ENCODE data around the gene MRPL12. TPM values are rescaled to one million over a fixed set of nuclear protein-coding genes. Genes with fewer than 3 reads are reported as not detected.

Gene MRPL12
- total and polyA plus RNA-seq, 4 donors, result 9.1 to 121 (median 59.3) TPM

DNA sequence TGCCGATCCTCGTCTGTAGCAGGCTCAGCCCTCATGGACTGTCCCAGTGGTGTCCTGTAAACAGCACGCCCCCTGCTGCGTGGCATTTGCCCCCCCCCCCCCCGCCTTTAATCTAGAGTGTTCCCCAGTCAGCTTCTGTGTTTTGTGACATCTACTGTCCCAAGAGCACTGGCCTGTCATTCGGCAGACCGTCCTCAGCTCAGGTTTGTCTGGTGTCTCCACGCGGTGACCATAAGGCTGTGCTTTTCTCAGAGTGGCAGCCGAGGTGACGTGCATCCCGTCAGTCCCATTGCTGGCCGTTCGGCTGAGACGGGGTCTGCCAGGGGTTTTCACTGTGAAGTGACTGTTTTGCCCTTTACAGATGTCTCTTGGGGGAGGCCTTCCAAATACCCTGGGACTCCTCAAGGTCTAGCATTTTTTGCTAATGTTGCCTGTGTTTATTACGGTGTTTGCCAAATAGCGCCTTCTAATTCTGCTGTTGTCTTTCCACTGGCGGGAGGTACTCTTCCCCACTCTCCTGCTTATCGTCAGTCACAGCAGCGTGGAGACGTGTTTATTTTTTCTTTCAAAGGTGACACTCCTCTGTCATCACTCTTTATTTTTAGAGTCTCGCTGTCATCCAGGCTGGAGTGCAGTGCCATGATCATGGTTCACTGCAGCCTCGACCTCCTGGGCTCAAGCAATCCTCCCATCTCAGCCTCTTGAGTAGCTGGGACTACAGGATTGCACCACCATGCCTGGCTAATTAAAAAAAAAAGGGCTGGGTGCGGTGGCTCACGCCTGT, 5.7 kb upstream of the MRPL12 start:
- Histone ChIP-seq H3K27ac (ENCODE audit: low read depth in 1 of 2, low read length in 2 of 2) (no peak overlapping the region), H3K4me1 (ENCODE audit: control insufficient read depth in 4 of 4, insufficient read depth in 4 of 4, low read length in 3 of 4) (peaks cover 4 to 19% (median 18%) of the 10 kb centered on the region in 4 donors), H3K9me3 (ENCODE audit: control insufficient read depth in 4 of 4, low read length in 3 of 4) (no peaks in the 10 kb centered on the region), H3K9ac (ENCODE audit: low read depth in 1 of 2, low read length in 2 of 2) (no peak overlapping the region), H3K27me3 (ENCODE audit: control insufficient read depth in 4 of 4, insufficient read depth in 4 of 4, low read length in 3 of 4) (no peaks in the 10 kb centered on the region), H3K36me3 (ENCODE audit: control insufficient read depth in 4 of 4, insufficient read depth in 3 of 4, low read depth in 1 of 4, low read length in 3 of 4) (peaks cover 18 to 77% (median 23%) of the 10 kb centered on the region in 4 donors), H3K4me3 (ENCODE audit: low read depth in 1 of 3, low read length in 3 of 3) (no peak overlapping the region)
- DNase-seq (ENCODE audit: low spot score), result no peak
- TF ChIP-seq YY1 (IDR thresholded peaks at IDR 0.05) (no peak), NR2F2 (IDR thresholded peaks at IDR 0.05) (no peak)
- 90% methylated on average over 25 of the region's 25 CpGs for WGBS

DNA sequence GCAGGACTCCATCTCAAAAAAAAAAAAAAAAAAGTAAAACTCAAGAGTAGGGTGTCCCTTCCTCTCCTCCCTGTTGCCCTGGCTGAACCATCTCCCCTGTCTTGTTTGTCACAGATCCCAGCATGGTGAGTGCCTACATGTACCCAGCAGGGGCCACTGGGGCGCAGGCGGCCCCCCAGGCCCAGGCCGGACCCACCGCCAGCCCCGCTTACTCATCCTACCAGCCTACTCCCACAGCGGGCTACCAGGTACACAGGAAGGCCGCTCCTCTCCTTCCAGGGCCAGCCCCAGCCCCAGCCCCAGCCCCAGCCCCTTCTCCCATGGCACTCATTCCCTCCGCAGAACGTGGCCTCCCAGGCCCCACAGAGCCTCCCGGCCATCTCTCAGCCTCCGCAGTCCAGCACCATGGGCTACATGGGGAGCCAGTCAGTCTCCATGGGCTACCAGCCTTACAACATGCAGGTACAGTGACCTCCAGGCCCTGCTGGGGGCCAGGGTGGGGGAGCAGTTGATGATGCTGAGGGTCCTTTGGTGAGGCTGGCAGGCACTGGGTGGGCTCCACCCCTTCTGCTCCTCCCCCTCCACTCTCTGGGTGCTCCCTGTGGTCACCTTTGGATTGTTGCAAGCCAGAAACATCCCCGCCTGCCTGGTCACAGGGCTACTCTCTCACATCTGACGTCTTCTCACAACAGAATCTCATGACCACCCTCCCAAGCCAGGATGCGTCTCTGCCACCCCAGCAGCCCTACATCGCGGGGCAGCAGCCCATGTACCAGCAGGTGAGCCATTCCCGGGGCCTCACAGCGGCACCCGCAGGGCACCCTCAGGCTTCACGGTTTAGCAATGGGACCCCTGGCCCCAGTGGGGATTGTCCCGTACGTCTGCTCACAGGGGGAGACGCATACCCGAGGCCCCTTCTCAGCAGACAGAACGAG, 2.5 kb upstream of the MRPL12 start:
- Histone ChIP-seq H3K27ac (ENCODE audit: low read depth in 1 of 2, low read length in 2 of 2) (no peak overlapping the region), H3K27me3 (ENCODE audit: control insufficient read depth in 4 of 4, insufficient read depth in 4 of 4, low read length in 3 of 4) (no peaks in the 10 kb centered on the region), H3K36me3 (ENCODE audit: control insufficient read depth in 4 of 4, insufficient read depth in 3 of 4, low read depth in 1 of 4, low read length in 3 of 4) (peaks cover 13 to 49% (median 16%) of the 10 kb centered on the region in 4 donors), H3K4me3 (ENCODE audit: low read depth in 1 of 3, low read length in 3 of 3) (no peak overlapping the region), H3K9me3 (ENCODE audit: control insufficient read depth in 4 of 4, low read length in 3 of 4) (no peaks in the 10 kb centered on the region), H3K4me1 (ENCODE audit: control insufficient read depth in 4 of 4, insufficient read depth in 4 of 4, low read length in 3 of 4) (peaks cover 7 to 38% (median 30%) of the 10 kb centered on the region in 4 donors), H3K9ac (ENCODE audit: low read depth in 1 of 2, low read length in 2 of 2) (no peak overlapping the region)
- 92% methylated on average over 25 of the region's 25 CpGs for WGBS
- TF ChIP-seq YY1 (IDR thresholded peaks at IDR 0.05) (no peak), HNF4A (conservative IDR thresholded peaks at IDR 0.05) (no peak), HNF4G (IDR thresholded peaks at IDR 0.05) (no peak), EGR1 (IDR thresholded peaks at IDR 0.05; ENCODE audit: low read depth in 2 of 2) (no peak), FOXA1 (IDR thresholded peaks at IDR 0.05) (no peak), FOXA2 (IDR thresholded peaks at IDR 0.05) (no peak), TAF1 (conservative IDR thresholded peaks at IDR 0.05) (no peak), RAD21 (IDR thresholded peaks at IDR 0.05) (no peak)
- TF ChIP-seq, protein P1, sequence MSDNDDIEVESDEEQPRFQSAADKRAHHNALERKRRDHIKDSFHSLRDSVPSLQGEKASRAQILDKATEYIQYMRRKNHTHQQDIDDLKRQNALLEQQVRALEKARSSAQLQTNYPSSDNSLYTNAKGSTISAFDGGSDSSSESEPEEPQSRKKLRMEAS (IDR thresholded peaks at IDR 0.05), result no peak
- TF ChIP-seq, protein P2, sequence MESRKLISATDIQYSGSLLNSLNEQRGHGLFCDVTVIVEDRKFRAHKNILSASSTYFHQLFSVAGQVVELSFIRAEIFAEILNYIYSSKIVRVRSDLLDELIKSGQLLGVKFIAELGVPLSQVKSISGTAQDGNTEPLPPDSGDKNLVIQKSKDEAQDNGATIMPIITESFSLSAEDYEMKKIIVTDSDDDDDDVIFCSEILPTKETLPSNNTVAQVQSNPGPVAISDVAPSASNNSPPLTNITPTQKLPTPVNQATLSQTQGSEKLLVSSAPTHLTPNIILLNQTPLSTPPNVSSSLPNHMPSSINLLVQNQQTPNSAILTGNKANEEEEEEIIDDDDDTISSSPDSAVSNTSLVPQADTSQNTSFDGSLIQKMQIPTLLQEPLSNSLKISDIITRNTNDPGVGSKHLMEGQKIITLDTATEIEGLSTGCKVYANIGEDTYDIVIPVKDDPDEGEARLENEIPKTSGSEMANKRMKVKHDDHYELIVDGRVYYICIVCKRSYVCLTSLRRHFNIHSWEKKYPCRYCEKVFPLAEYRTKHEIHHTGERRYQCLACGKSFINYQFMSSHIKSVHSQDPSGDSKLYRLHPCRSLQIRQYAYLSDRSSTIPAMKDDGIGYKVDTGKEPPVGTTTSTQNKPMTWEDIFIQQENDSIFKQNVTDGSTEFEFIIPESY (IDR thresholded peaks at IDR 0.05), result no peak
- TF ChIP-seq, protein P3, sequence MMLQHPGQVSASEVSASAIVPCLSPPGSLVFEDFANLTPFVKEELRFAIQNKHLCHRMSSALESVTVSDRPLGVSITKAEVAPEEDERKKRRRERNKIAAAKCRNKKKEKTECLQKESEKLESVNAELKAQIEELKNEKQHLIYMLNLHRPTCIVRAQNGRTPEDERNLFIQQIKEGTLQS (IDR thresholded peaks at IDR 0.05), result no peak
- TF ChIP-seq, protein P4, sequence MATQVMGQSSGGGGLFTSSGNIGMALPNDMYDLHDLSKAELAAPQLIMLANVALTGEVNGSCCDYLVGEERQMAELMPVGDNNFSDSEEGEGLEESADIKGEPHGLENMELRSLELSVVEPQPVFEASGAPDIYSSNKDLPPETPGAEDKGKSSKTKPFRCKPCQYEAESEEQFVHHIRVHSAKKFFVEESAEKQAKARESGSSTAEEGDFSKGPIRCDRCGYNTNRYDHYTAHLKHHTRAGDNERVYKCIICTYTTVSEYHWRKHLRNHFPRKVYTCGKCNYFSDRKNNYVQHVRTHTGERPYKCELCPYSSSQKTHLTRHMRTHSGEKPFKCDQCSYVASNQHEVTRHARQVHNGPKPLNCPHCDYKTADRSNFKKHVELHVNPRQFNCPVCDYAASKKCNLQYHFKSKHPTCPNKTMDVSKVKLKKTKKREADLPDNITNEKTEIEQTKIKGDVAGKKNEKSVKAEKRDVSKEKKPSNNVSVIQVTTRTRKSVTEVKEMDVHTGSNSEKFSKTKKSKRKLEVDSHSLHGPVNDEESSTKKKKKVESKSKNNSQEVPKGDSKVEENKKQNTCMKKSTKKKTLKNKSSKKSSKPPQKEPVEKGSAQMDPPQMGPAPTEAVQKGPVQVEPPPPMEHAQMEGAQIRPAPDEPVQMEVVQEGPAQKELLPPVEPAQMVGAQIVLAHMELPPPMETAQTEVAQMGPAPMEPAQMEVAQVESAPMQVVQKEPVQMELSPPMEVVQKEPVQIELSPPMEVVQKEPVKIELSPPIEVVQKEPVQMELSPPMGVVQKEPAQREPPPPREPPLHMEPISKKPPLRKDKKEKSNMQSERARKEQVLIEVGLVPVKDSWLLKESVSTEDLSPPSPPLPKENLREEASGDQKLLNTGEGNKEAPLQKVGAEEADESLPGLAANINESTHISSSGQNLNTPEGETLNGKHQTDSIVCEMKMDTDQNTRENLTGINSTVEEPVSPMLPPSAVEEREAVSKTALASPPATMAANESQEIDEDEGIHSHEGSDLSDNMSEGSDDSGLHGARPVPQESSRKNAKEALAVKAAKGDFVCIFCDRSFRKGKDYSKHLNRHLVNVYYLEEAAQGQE (IDR thresholded peaks at IDR 0.05), result no peak
- TF ChIP-seq, protein P5, sequence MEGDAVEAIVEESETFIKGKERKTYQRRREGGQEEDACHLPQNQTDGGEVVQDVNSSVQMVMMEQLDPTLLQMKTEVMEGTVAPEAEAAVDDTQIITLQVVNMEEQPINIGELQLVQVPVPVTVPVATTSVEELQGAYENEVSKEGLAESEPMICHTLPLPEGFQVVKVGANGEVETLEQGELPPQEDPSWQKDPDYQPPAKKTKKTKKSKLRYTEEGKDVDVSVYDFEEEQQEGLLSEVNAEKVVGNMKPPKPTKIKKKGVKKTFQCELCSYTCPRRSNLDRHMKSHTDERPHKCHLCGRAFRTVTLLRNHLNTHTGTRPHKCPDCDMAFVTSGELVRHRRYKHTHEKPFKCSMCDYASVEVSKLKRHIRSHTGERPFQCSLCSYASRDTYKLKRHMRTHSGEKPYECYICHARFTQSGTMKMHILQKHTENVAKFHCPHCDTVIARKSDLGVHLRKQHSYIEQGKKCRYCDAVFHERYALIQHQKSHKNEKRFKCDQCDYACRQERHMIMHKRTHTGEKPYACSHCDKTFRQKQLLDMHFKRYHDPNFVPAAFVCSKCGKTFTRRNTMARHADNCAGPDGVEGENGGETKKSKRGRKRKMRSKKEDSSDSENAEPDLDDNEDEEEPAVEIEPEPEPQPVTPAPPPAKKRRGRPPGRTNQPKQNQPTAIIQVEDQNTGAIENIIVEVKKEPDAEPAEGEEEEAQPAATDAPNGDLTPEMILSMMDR (IDR thresholded peaks at IDR 0.05; ENCODE audit: low read depth, low read length, missing input control), result no peak
- no peak for DNase-seq (ENCODE audit: low spot score)

All from liver (tissue), 9 donors.